Right hindlimb (tissue), 1 donor: ENCODE measurements around the gene TEAD1.

ENCODE experiments used
- DNase-seq: peaks from one replicate; pipeline ENCODE4 v3.0.0-alpha.2; 2018

The TEAD1 gene

GRCh38 chr11:12817681-12818332 lies 143.6 kb downstream of the TEAD1 start:
- no peak for DNase-seq

GRCh38 chr11:12818333-12819015 lies 144.3 kb downstream of the TEAD1 start:
- no peak for DNase-seq

GRCh38 chr11:12822392-12823022 lies 148.3 kb downstream of the TEAD1 start:
- no peak for DNase-seq

- no peak for DNase-seq
Observed at GRCh38 chr11:12824281-12825041, 150.2 kb downstream of the TEAD1 start.

- no peak for DNase-seq
Observed at GRCh38 chr11:12826441-12826840, 152.2 kb downstream of the TEAD1 start.

GRCh38 chr11:12827369-12827768 lies 153.1 kb downstream of the TEAD1 start:
- DNase-seq, result no peak

GRCh38 chr11:12827929-12828812 lies 153.9 kb downstream of the TEAD1 start:
- DNase-seq, result peak; percentile 74

- DNase-seq, result no peak
Observed at GRCh38 chr11:12829131-12829530, 154.9 kb downstream of the TEAD1 start.

- DNase-seq, result no peak
Observed at GRCh38 chr11:12829540-12830314, 155.5 kb downstream of the TEAD1 start.

- DNase-seq, result no peak
Observed at GRCh38 chr11:12831471-12832202, 157.4 kb downstream of the TEAD1 start.

GRCh38 chr11:12832480-12833224 lies 158.4 kb downstream of the TEAD1 start:
- no peak for DNase-seq

- no peak for DNase-seq
Observed at GRCh38 chr11:12834166-12834565, 159.9 kb downstream of the TEAD1 start.

GRCh38 chr11:12834630-12835029 lies 160.4 kb downstream of the TEAD1 start:
- DNase-seq, result no peak

GRCh38 chr11:12835286-12835685 lies 161.1 kb downstream of the TEAD1 start:
- no peak for DNase-seq

GRCh38 chr11:12838463-12839123 lies 164.4 kb downstream of the TEAD1 start:
- no peak for DNase-seq

GRCh38 chr11:12840871-12841660 lies 166.8 kb downstream of the TEAD1 start:
- no peak for DNase-seq

- peak; percentile 69 for DNase-seq
Observed at GRCh38 chr11:12841946-12842630, 167.9 kb downstream of the TEAD1 start.
